ENCODE data around the gene ARHGAP8.

ARHGAP8 gene

DNA sequence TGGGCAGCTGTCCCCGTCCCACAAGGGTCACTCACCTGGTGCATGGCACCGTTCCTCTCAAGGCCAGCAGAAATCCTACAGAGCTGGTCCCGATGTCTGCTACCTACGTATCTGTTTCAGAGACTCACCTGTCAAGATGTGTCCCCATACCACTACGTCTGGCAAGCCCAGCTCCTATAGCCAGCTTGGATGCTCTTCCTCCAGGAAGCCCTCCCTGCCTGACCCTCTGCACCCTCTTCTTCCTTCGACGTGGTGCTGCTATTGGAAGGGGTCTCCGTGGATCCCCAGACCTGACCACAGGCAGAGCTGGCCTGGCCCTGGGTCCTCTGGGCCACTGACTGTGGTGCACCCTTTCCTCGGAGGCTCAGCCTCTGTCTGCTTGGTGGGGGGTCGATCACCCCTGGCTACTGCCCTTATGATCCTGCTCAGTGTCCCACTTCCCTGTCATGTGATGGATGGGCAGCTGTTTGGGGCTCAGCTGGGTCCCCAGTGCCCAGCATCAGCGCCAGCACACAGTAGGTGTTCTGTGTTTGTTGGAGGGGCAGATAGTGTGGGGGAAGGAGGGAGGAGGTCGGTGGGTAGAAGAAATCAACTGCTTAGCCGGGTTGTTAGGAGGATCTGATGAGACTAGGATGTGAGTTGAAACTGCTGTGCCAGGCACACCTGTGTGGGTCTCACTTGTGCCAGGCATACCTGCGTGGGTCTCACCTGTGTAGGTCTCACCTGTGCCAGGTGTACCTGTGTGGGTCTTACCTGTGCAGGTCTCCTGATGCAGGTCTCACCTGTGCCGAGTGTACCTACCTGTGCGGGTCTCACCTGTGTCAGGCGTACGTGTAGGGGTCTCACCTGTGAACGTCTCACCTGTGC, 21.7 kb upstream of the ARHGAP8 start:
- H3K4me3 ChIP-seq (ENCODE audit: low read length) = no peak overlapping the region
- TF ChIP-seq, protein P1, sequence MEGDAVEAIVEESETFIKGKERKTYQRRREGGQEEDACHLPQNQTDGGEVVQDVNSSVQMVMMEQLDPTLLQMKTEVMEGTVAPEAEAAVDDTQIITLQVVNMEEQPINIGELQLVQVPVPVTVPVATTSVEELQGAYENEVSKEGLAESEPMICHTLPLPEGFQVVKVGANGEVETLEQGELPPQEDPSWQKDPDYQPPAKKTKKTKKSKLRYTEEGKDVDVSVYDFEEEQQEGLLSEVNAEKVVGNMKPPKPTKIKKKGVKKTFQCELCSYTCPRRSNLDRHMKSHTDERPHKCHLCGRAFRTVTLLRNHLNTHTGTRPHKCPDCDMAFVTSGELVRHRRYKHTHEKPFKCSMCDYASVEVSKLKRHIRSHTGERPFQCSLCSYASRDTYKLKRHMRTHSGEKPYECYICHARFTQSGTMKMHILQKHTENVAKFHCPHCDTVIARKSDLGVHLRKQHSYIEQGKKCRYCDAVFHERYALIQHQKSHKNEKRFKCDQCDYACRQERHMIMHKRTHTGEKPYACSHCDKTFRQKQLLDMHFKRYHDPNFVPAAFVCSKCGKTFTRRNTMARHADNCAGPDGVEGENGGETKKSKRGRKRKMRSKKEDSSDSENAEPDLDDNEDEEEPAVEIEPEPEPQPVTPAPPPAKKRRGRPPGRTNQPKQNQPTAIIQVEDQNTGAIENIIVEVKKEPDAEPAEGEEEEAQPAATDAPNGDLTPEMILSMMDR (conservative IDR thresholded peaks at IDR 0.05; ENCODE audit: low read length) = no peak
- no peak for DNase-seq (ENCODE audit: low read depth)

DNA sequence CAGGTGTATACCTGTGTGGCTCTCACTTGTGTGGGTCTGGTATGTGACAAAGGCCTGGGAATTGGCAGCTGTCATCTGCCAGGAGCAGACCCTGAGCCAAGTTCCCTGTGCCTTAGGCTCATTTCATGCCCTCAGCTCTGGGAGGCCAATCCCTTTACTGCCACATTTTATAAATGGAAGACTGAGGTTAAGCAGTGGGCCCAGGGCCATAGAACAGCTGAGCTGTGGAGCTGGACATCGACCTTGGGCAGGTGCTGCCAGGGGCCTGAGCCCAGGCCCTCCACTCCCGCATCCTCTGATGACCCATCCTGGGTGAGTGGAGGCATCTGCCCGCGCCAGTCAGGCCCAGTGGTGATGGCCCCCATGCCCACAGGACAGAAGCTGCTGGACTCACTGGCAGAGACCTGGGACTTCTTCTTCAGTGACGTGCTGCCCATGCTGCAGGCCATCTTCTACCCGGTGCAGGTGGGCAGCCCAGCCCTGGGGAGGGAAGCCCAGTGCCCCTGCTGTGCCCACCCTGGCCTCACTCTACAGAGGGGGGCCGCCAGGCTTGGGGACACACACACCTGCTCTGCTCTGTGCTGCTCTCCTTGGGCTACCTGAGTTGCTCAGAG, 20.9 kb upstream of the ARHGAP8 start:
- DNase-seq (ENCODE audit: low read depth) = no peak
- no peak overlapping the region for H3K4me3 ChIP-seq (ENCODE audit: low read length)
- TF ChIP-seq, protein P1 (conservative IDR thresholded peaks at IDR 0.05; ENCODE audit: low read length) = no peak

DNA sequence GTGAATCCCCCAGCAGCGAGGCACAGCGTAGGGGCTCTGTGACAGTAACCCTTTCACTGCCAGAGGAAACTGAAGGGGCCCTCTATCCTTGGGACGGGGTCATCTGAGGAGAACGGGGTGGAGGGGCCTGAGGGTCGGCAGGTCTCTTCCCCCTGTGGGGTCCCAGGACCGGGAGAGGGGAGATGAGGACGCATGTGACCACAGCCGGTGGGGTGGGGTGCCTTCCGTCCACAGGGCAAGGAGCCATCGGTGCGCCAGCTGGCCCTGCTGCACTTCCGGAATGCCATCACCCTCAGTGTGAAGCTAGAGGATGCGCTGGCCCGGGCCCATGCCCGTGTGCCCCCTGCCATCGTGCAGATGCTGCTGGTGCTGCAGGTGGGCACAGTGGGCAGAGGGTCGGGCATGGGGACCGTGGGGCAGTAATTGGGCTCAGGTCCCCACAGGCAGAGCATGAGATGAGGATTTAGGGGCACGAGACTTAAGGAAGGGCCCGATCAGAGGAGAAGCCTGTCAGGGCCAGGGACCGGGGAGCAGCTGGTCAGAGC, 20.3 kb upstream of the ARHGAP8 start:
- TF ChIP-seq, protein P1 (conservative IDR thresholded peaks at IDR 0.05; ENCODE audit: low read length) = no peak
- H3K4me3 ChIP-seq (ENCODE audit: low read length) = no peak overlapping the region

DNA sequence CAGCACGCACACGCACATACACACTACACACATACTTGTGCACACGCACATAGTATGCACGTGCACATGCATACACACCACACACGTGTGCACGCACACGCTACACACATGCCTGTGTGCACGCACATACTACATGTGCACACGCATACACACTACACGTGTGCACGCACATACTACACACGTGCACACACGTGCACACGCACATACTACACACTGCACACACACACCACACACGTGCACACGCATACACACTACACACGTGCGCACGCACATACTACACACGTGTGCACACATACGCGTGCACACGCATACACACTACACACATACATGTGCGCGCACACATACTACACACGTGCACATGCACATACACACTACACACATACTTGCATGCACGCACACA, 19.7 kb upstream of the ARHGAP8 start:
- no peak overlapping the region for H3K4me3 ChIP-seq (ENCODE audit: low read length)
- DNase-seq (ENCODE audit: low read depth) = no peak
- TF ChIP-seq, protein P1 (conservative IDR thresholded peaks at IDR 0.05; ENCODE audit: low read length) = no peak

More for the DNA sequence above, 20.3 kb upstream of the ARHGAP8 start:
- DNase-seq (ENCODE audit: low read depth) = no peak

DNA sequence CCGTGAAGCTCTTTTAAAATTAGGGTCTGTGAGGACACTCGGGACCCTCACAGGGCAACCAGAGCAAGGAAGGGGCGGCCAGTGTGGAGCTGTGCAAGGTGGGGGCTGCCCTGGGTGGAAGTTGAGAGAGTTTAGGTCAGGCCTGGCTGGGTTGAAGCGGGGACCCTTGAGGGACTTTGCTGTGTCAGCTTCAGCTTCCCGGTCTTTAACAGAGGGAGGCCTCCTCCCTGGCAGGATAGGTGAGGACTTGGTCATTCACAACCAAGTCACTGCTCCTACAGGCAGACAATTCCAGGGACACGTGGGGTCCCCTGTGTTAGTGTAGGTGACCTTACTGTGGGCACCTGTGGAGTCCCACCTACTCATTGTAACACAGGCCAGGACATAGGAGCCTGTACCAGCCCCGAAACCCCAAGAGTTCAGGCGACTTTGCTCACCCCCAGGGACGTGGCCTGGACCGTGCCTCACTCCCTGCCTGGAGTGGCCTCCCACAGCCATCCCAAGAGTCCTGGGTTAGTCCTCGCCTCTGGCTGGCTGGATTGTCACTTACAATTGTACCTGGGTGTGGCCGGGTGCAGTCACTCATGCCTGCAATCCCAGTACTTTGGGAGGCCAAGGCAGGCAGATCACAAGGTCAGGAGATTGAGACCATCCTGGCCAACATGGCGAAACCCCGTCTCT, 18.8 kb upstream of the ARHGAP8 start:
- DNase-seq (ENCODE audit: low read depth) = no peak
- TF ChIP-seq, protein P1 (conservative IDR thresholded peaks at IDR 0.05; ENCODE audit: low read length) = no peak
- no peak overlapping the region for H3K4me3 ChIP-seq (ENCODE audit: low read length)

DNA sequence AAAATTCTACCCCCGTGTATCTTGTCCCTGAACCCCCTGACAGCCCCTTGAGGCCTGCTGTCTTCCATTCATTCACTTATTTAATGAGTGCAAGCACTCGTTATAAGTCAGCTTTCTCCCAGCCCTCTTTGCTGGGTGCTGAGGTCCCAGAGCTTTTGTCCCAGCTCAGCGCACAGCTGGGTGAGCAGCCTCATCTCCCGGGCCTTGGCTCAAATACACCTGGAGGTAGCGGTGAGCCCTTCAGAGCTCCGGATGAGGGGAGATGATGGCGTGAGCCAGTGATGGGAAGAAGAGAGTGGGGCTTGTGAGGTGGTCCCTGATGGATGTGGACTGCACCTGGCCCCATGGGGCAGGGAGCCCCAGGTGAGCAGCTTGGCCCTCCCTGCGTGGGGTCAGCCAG, 18.1 kb upstream of the ARHGAP8 start:
- no peak overlapping the region for H3K4me3 ChIP-seq (ENCODE audit: low read length)
- DNase-seq (ENCODE audit: low read depth) = no peak
- TF ChIP-seq, protein P1 (conservative IDR thresholded peaks at IDR 0.05; ENCODE audit: low read length) = no peak

Measured in AG10803 (cell line).